Lower leg skin (tissue), 3 donors: ENCODE data around the gene UBR3.

Source experiments
- POLR2A ChIP-seq, 2 donors: fragments of 450-650 bp; IDR thresholded peaks; one replicate each; pipeline ENCODE4 v1.6.1; 2016 to 2017; ENCODE audit warnings: antibody characterized with exemption in 2 of 2, mild to moderate bottlenecking in 1 of 2, moderate library complexity in 1 of 2
- TF ChIP-seq, protein P1 (sequence below), 3 donors: fragments of 450-650 bp; IDR thresholded peaks; one replicate each; pipeline ENCODE4 v1.5.1; 2016; ENCODE audit warnings: antibody characterized with exemption in 3 of 3, mild to moderate bottlenecking in 3 of 3, moderate library complexity in 2 of 3

DNA sequence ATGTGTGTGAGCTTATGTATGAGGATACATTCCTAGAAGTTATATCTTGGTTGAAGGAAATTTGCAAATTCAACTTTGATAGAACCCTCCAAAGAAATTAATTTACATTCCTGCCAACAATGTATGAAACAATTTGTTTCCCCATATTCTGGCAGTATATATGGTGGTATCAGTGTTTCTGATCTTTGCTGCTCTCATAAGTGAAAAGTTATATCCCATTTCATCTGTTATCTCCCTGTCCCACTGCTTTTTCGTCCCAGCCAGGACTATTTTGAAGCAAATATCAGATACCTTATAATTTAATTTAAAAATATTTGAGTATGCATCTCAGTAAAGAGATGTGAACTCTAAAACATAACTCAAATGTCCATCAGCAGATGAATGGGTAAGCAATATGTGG, 7.1 kb downstream of the UBR3 start:
- TF ChIP-seq, protein P1, sequence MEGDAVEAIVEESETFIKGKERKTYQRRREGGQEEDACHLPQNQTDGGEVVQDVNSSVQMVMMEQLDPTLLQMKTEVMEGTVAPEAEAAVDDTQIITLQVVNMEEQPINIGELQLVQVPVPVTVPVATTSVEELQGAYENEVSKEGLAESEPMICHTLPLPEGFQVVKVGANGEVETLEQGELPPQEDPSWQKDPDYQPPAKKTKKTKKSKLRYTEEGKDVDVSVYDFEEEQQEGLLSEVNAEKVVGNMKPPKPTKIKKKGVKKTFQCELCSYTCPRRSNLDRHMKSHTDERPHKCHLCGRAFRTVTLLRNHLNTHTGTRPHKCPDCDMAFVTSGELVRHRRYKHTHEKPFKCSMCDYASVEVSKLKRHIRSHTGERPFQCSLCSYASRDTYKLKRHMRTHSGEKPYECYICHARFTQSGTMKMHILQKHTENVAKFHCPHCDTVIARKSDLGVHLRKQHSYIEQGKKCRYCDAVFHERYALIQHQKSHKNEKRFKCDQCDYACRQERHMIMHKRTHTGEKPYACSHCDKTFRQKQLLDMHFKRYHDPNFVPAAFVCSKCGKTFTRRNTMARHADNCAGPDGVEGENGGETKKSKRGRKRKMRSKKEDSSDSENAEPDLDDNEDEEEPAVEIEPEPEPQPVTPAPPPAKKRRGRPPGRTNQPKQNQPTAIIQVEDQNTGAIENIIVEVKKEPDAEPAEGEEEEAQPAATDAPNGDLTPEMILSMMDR (IDR thresholded peaks at IDR 0.05) = no peak
- TF ChIP-seq POLR2A (IDR thresholded peaks at IDR 0.05) = no peak
